NCI-H2081 (cell line): Measurements from ENCODE around the gene IGF2BP3.
A peak's percentile ranks its signal among the peaks of the same experiment; 100 is the strongest.

Source experiments
- DNase-seq, 2 experiments: peaks; one replicate each; lab custom pipeline; 2025; lab: John Stamatoyannopoulos, UW

IGF2BP3 gene

DNA sequence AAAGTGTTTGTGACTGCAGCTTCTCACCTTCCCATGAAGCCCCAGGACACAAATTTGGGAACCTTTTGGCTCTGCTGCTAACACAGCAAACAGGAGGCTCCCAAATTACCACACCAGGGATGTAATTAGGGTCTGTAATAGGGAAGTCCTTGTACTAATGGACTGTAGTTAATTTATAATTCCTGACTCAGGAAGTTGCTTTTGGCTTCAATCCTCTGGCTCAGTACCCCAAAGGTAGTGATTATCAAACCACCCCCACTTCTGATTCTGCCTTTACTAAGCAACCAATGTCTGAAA, 174.9 kb downstream of the IGF2BP3 start:
- peak; percentile 45 to 75 for DNase-seq

DNA sequence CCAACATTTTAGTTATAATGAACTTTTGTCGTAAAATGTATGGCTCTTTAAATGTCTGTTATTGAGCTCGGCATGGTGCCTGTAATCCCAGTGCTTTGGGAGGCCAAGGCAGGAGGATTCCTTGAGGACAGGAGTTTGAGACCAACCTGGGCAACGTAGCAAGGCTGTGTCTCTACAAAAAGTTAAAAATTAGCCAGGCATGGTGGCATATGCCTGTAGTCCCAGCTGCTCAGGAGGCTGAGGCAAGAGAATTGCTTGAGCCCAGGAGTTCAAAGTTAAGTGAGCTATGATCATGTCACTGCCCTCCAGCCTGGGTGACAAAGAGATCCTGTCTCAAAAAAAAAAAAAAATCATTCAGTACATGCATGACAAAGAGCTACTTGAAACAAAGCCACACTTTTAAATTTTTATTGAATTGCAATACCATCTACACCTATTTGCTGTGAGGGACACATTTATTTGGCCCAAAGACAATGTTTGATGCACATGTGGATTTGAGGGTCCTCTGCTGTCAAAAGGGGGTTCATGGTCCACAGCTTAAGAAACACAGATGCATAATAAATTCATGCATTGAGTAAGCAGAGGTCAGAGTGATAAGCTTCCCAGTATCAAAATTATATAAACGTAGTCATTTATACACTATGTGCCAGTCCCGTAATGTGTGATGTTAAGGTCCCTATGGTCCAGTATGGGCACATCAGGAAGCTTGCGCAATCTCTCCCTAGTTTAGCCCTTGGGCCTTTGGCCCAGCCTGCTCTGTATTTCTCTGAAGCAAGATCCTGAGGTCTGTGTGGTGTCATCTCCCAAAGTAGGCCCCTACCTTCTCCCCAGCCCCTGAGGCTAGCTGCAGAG, 175.5 kb downstream of the IGF2BP3 start:
- no peak for DNase-seq

DNA sequence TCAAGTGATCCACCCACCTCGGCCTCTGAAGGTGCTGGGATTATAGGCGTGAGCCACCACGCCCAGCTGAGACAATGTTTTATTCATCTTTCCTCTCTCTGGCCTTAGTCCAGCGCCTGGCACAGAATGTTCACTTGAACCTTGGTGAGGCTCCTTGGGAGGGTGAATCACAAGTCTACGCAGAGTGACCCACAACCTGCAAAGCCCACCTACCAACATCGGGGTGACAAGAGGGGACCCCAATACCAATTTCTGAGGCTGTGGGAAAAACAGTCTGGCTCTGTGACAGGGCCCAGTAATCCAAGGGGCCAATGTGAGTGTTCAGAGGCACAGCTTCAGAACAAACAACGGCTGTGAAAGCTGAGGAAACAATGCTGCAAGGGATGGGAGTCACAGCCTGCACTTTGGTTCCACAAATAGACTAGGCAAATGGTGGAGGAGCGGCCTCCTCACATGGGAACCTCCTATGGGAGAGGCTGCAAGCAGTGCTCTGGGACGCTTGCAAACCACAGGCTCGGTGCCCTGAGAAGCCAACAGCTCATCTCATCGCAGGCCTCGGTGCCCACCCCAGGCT, 176.7 kb downstream of the IGF2BP3 start:
- no peak for DNase-seq

DNA sequence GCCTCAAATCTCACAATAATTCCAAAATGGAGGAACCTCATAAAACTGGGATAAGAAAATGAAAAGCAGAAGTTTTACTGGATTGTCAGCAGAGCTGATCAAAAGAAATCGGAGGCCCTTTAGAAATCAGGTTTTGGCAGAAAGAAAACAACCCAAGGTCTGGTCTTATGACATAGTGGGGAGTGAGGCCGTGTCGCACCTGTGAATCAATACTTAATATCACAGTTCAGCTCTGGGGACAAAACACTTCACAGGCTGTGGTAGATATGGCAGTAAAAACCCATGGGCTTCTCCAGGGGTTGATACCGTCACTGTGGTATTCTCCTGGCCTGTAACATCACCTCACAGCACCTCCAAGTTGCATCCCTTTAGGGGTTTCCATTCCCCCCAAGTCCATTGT, 177.7 kb downstream of the IGF2BP3 start:
- DNase-seq = no peak

DNA sequence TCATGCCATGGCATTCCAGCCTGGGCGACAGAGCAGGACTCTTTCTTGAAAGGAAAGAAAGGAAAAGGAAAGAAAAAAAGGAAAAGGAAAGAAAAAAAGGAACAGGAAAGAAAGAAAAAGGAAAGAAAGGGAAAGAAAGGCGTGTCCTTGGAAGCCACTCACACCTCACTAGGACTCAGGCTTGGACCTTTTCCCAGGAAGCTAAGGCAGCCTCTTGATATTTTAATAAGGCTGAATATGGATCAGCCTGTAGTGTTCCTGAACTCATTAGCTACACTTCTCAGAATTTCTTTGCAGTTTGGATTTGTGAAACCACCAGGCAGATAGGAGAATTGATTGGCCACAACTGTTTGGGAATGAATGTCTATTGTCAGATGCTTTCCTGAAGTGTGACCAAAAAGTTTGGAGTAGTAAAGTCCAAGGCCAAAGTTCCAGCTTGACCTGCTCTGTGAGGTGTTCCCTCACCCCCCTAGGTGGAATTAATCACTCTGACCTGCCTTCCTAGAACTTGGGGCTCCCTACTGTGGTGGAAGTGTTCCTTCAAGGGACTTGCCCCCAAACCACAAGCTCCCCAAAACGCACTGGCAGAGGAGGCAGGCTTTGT, 178.2 kb downstream of the IGF2BP3 start:
- DNase-seq = no peak

DNA sequence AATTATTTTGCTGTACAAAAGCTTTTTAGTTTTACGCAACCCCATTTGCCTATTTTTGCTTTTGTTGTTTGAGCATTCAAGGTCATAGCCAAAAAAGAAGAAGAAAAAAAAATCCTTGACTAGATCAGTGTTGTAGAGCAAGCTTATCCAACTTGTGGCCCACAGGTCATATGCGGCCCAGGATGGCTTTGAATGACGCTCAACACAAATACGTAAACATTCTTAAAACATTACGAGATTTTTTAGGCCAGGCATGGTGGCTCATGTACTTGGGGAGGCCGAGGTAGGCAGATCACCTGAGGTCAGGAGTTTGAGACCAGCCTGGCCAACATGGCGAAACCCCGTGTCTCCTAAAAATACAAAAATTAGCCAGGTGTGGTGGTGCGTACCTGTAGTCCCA, 179.3 kb downstream of the IGF2BP3 start:
- DNase-seq = no peak

DNA sequence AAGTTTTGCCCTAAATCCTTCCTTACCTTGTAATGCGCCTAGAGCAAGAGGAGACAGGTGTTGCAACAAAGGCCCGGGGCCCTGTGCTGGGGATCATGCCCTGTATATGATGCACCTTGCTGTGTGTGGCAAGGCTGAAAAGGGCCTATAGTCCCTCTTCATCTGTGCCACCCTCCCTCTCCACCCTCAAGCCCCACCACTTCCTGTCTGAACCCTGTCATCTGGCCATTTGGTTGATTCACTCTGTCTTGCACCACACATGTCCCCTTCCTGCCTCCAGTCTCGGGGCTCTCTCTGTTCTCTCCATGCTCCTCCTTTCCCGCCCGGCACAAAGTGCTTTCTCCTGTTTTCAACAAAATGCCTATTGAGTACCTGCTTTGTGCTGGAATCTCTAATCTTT, 182.7 kb downstream of the IGF2BP3 start:
- DNase-seq = no peak

DNA sequence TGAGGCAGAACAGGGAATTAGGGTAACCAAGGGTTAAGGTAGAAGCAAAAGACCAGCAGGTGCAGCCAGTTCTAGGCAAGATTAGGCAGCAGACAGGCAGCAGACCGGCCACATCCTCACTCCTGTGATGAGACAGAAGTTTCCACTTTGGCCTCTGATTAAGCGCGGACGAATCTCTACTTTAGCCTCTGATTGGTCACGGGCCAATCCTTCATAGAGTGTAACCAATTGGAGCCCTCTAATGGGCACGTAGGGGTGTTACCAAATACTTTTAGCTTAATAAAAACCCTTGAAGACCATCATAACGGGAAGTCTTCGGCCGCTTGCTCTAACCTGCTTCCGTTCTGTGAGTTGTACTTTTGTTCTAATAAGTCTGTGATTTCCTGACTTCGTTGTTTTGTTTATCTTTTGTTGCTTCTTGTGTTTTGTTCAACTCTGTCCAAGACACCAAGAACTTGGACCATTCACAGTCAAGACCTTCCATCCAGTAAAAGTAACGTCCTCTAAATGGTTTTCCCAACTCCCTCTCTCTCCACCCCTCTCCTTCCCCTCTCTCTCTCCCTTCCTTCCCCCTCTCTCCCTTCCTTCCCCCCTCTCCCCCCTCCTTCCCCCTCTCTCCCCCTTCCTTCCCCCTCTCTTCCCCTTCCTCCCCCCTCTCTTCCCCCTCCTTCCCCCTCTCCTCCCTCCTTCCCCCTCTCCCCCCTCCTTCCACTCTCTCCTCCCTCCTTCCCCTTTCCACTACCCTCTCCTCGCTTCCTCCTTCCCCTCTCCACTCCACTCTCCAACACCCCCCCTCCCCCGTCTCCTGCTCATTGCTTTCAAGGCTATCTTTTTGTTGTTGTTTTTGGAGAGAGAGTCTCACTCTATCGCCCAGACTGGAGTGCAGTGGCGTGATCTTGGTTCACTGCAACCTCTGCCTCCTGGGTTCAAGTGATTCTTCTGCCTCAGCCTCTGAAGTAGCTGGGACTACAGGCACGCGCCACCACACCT, 184.3 kb downstream of the IGF2BP3 start:
- DNase-seq = no peak

DNA sequence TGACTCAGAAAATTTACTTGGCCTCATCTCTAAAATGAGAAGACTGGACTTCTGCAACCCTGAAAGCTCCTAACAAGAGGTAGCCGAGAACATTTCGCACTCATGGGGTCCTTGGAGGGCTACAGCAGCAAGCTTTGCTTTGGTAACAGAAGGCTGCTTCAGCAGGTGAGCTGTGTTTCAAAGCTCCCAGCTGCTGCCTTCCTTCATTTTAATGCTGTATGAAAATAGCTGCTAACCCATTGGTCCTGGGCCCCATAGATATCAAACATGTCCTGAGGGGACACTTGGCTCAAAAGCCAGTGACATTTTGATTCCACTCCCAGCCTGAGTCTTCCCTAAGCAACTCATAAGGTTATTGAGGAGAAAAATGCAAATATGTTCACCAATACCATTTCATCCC, 185.4 kb downstream of the IGF2BP3 start:
- DNase-seq = no peak

DNA sequence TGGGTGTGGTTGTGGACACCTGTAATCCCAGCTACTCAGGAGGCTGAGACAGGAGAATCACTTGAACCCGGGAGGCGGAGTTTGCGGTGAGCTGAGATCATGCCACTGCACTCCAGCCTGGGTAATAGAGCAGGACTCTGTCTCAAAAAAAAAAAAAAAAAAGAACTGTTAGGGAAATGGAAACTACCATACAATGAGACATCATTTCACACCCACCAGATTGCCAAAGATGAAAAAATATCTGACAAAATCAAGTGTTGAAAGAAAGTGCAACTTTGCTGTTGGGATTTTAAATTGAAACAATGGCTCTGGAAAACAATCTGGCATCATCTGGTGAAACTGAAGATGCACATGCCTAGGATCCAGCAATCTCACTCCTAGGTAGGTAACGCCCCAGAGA, 187.2 kb downstream of the IGF2BP3 start:
- no peak for DNase-seq

DNA sequence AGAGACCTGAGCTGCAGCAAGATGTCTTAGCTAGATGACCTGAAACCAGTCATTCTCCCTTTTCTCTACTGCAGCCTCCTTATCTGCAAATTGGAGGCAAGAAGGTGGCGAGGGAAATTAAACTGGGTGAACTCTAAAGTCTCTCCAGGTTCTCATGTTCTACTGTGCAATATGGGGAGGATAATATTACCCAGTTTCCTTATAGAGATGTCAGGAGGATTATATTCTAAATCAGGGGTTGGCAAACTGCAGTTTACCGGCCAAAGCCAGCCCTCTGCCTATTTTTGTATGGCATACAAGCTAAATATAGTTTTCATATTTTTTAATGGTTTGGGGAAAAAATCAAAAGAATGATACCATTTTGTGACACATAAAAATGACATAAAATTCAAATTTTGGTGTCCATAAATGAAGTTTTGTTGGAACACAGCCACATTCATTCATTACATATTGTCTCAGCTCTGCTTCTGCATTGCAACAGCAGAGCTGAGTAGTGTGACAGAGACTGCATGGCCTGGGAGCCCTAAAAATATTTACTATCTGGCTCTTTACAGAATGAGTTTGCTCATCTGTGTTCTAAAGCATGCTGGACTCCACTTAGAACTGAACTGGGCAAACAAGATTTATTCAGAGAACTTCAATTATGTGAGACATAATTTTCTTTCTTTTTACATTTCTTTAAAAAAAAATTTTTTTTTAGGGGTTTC, 190.3 kb downstream of the IGF2BP3 start:
- DNase-seq = no peak

DNA sequence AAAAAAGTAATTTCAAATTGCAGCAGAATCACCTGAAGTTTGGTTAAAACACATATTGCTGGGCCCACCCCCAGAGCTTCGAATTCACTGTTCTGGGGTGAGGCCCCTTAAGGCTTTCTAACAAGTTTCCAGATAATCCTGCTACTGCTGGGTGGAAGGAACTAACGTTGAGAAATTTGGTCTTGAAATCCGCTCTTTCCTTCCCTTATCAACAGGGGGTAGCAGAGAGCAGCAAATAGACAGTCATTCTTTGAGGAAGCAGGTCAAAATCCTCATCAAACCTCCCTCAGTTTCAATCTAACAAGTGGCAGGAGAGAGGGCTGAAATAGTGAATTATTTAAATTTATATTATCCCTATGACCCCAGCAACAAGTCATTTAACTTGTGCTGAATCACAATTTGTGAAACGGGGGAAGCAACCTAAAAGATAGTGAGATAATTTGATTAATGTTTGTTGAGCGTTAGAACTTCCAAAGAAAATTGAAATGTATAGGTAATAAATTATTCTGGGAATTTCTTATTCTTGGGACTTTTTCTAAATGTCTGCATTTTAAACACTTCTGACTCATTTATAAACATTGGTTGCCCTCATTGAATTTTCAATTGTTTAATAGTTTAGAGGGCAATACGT, 192.8 kb downstream of the IGF2BP3 start:
- DNase-seq = peak; percentile 78 to 81

DNA sequence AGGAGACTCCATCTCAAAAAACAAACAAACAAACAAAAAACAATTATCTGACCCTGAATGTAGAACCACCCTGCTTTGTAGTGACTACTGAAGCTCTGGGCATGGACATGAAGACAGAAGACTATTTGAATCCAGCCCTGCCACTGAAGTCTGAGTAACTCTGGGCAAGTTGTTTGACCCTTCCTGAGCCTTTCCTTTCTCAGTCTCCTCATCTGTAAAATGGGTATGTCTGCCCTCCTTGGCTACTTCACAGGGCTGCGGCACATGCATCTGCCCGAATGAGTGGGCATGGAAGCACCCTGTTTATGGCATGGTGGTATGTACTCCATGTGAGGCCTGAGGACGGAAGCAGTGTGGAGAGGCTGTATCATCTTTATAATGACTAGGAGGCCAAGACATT, 193.3 kb downstream of the IGF2BP3 start:
- no peak for DNase-seq

DNA sequence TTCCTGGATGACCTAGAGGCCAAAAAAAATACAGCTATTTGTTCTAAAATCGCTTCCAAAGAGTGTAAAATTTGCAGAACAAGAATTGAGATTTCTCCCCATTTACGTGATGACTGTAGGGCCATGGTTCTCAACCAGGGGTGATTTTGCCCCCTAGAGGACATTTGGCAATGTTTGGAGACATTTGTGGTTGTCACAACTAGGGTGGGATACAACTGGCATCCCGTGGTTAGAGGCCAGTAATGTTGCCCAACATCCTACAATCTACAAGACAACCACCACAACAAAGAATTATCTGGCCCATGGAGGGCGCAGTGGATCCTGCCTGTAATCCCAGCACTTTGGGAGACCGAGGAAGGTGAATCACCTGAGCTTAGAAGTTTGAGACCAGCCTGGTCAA, 193.9 kb downstream of the IGF2BP3 start:
- DNase-seq = peak in 1 of 2 experiments; percentile 19

DNA sequence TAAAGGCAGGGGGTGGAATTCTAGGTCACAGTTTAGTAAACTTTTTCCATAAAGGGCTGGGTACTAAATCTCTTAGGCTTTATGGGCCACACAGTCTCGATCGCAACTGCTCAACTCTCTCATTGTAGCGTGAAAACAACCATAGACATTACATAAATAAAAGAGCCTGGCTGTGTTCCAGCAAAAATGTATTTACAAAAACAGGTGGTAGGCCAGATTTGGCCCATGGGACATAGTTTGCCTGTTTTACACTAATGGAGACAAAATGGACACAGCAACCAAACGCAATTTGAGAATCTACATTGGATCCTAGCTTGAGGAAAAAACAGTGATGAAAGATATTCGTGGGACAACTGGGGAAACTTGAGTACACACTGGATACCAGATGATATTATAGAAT, 194.4 kb downstream of the IGF2BP3 start:
- peak in 1 of 2 experiments; percentile 43 for DNase-seq

DNA sequence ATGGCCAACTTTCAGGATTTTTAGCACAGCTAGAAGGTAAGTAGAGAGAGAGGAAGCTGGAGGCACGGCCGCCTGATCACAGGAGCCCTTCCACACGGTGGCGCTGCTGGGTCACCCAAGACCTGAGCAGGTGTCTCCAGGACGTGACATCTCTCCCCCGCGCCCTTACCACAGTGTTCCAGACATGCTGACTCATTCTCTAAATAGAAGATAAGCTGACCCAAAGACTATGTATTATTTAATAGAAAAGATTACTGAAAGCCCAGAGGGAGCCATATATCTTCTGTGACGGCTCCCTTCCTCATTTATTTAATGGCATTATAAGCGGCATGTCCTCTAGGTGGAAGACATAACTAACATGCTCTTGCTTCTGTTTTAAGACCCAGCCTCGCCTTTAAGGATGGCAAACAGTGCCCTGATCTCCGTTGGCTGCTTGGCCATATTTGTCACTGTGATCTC, 197.1 kb downstream of the IGF2BP3 start:
- DNase-seq = peak; percentile 97

DNA sequence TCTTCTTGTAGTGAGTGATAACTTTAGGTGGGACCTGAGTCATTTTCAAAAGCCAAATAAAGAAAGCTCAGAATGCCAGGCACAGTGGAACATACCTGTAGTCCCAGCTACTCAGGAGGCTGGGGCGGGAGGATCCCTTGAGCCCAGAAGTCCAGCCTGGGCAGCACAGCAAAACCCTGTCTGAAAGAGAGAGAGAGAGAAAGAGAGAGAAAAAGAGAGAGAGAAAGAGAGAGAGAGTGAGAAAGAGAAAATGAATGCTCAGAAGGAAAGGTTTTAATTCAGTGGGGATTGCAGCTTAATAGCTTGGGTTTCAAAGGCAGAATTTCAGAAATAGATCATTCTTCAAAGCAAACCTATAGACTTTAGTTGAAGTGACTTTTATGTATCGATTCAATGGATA, 198.0 kb downstream of the IGF2BP3 start:
- DNase-seq = no peak

DNA sequence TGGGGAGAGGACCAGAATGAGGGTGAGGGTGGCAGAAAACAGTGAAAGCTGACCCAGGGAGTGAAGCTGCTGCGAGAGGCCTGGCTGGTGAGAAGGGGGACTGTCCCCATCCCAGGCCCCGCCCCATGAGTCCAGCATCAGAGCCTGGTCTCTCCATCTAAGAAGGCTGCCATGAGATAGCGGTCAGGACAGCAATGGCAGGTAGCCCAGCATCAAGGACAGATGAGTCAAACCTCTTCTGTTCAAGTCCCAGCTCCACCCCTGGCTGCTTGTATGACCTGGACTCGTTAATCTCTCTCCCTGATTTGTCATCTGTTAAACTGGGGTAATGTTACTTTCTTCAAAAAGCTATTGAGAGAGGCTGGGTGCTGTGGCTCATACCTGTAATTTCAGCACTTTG, 201.5 kb downstream of the IGF2BP3 start:
- DNase-seq = no peak

DNA sequence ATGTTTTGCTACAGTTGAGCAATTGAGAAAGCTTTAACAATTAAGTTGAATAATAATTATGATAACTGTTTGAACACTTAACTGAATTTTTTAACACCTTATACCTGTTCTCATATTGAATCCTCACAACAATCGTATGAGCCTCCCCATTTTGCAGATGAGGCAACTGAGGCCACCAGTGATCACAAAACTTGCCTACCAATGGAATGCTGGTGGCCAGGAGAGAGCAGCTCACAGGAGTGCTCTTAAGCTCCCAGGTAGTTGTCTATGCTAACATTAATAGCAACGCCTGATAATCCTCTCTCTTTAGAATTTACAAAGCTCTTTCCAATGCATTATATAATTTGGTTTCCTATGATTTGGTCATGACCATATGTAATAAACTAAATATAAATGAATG, 202.1 kb downstream of the IGF2BP3 start:
- no peak for DNase-seq

DNA sequence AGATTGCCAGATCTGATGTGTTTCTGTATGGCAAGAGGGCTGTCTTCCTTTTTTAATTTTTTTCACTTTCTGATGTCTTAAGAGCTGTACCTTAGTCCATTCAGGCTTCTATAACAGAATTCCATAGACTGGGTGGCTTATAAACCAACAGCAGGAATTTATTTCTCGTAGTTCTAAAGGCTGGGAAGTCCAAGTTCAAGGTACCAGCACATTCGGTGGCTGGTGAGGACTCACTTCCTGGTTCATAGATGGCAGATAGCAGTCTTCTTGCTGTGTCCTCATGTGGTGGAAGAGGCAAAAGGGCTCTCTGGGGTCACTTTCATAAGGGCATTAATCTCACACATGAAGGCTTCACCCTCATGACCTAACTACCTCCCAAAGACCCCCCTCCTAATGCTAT, 202.9 kb downstream of the IGF2BP3 start:
- no peak for DNase-seq

DNA sequence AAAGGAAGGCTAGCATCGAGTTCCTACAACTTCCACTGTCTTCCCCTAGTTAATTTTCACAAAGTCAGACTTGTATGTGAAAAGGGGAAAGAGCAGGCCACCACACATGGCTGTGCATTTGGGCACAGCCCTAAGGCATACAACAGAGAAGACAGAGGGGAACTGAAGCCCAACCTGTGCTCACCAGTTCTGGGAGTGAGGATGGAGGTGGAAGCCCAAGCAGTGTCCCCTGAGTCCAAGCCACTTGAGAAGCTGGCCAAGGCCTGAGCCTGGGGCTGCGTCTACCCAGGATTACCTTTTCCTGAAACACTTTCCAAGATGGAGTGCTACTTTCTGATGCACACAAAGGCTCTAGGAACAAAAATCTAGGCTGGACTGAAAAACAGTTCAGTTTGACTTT, 203.4 kb downstream of the IGF2BP3 start:
- no peak for DNase-seq
